Breast epithelium (tissue), 3 donors: ENCODE data around the gene PPP1R12B.

Experiments used
- CTCF ChIP-seq, 3 donors: fragments of 450-650 bp; IDR thresholded peaks; one replicate each; pipeline ENCODE4 v1.5.1; 2016 to 2017; ENCODE audit warnings: antibody characterized with exemption in 3 of 3, mild to moderate bottlenecking in 3 of 3, moderate library complexity in 3 of 3
- POLR2A ChIP-seq: fragments of 450-650 bp; IDR thresholded peaks from one replicate; pipeline ENCODE4 v1.6.1; 2016; ENCODE audit warnings: antibody characterized with exemption, mild to moderate bottlenecking, moderate library complexity
- POLR2AphosphoS5 ChIP-seq, 3 donors: sonication (generic); formaldehyde crosslinking; IDR thresholded peaks; one replicate each; pipeline ENCODE4 v1.6.1; 2017; ENCODE audit warnings: antibody characterized with exemption in 3 of 3

GRCh38 chr1:202355944-202356553 lies 7.5 kb downstream of the PPP1R12B start:
- no peak for TF ChIP-seq CTCF (IDR thresholded peaks at IDR 0.05)
- no peak for TF ChIP-seq POLR2AphosphoS5 (IDR thresholded peaks at IDR 0.05)
- TF ChIP-seq POLR2A = no peak
